Stimulated activated naive CD8-positive, alpha-beta T cell treated with anti-CD3 and anti-CD28 coated beads, Interleukin-15, Interleukin-2, amounts not matched to agents 100 ng/mL and 50 ng/mL, for 24 hours (primary cell): ENCODE measurements around the gene CCM2.

Source experiments
- H3K27ac Mint-ChIP-seq: one replicate; pipeline ENCODE4 v1.8.0; 2021; ENCODE audit warnings: mild to moderate bottlenecking, mixed read lengths
- H3K27me3 Mint-ChIP-seq: one replicate; pipeline ENCODE4 v1.8.0; 2021; ENCODE audit warnings: mixed read lengths
- H3K36me3 Mint-ChIP-seq: one replicate; pipeline ENCODE4 v1.8.0; 2021; ENCODE audit warnings: low read depth, mixed read lengths
- H3K4me1 Mint-ChIP-seq: one replicate; pipeline ENCODE4 v1.8.0; 2021; ENCODE audit warnings: low read depth, mixed read lengths
- H3K4me3 Mint-ChIP-seq: one replicate; pipeline ENCODE4 v1.8.0; 2021; ENCODE audit warnings: mild to moderate bottlenecking, mixed read lengths
- H3K9me3 Mint-ChIP-seq: one replicate; pipeline ENCODE4 v1.8.0; 2021; ENCODE audit warnings: mixed read lengths

Gene CCM2

GRCh38 chr7:45075871-45076796 lies 76.1 kb downstream of the CCM2 start:
- Mint-ChIP-seq H3K4me1 (no peaks in the 10 kb centered on the region), H3K9me3 (no peaks in the 10 kb centered on the region), H3K27ac (no peak overlapping the region), H3K36me3 (peaks cover 7% of the 10 kb centered on the region), H3K27me3 (no peaks in the 10 kb centered on the region), H3K4me3 (no peak overlapping the region)

GRCh38 chr7:45076946-45077345 lies 76.9 kb downstream of the CCM2 start:
- no peaks in the 10 kb centered on the region for H3K27me3 Mint-ChIP-seq
- H3K9me3 Mint-ChIP-seq, result no peaks in the 10 kb centered on the region
- H3K4me3 Mint-ChIP-seq, result no peak overlapping the region
- no peak overlapping the region for H3K27ac Mint-ChIP-seq
- H3K36me3 Mint-ChIP-seq, result peaks cover 7% of the 10 kb centered on the region
- no peaks in the 10 kb centered on the region for H3K4me1 Mint-ChIP-seq

GRCh38 chr7:45077579-45077978 lies 77.6 kb downstream of the CCM2 start:
- H3K9me3 Mint-ChIP-seq, result no peaks in the 10 kb centered on the region
- H3K36me3 Mint-ChIP-seq, result peaks cover 7% of the 10 kb centered on the region
- H3K4me1 Mint-ChIP-seq, result no peaks in the 10 kb centered on the region
- H3K27me3 Mint-ChIP-seq, result no peaks in the 10 kb centered on the region
- H3K4me3 Mint-ChIP-seq, result no peak overlapping the region
- H3K27ac Mint-ChIP-seq, result peak overlapping the region; percentile 40

- Mint-ChIP-seq H3K4me3 (no peak overlapping the region), H3K9me3 (no peaks in the 10 kb centered on the region), H3K36me3 (peaks cover 7% of the 10 kb centered on the region), H3K4me1 (no peaks in the 10 kb centered on the region), H3K27ac (peak overlapping the region; percentile 40), H3K27me3 (no peaks in the 10 kb centered on the region)
These were observed 78.2 kb downstream of the CCM2 start for GRCh38 chr7:45078125-45078681.

- Mint-ChIP-seq H3K27ac (no peak overlapping the region), H3K9me3 (no peaks in the 10 kb centered on the region), H3K36me3 (peaks cover under 1% of the 10 kb centered on the region), H3K27me3 (no peaks in the 10 kb centered on the region), H3K4me3 (no peak overlapping the region), H3K4me1 (no peaks in the 10 kb centered on the region)
These were observed 80.4 kb downstream of the CCM2 start for GRCh38 chr7:45080265-45080957.

GRCh38 chr7:45080958-45081669 lies 81.1 kb downstream of the CCM2 start:
- Mint-ChIP-seq H3K27me3 (no peaks in the 10 kb centered on the region), H3K9me3 (no peaks in the 10 kb centered on the region), H3K27ac (no peak overlapping the region), H3K4me1 (no peaks in the 10 kb centered on the region), H3K4me3 (no peak overlapping the region), H3K36me3 (no peaks in the 10 kb centered on the region)

- H3K4me1 Mint-ChIP-seq, result no peaks in the 10 kb centered on the region
- no peak overlapping the region for H3K4me3 Mint-ChIP-seq
- no peak overlapping the region for H3K27ac Mint-ChIP-seq
- no peaks in the 10 kb centered on the region for H3K27me3 Mint-ChIP-seq
- no peaks in the 10 kb centered on the region for H3K9me3 Mint-ChIP-seq
- H3K36me3 Mint-ChIP-seq, result no peaks in the 10 kb centered on the region
These were observed 81.6 kb downstream of the CCM2 start for GRCh38 chr7:45081670-45081974.

GRCh38 chr7:45082031-45082830 lies 82.2 kb downstream of the CCM2 start:
- Mint-ChIP-seq H3K9me3 (no peaks in the 10 kb centered on the region), H3K27me3 (no peaks in the 10 kb centered on the region), H3K4me3 (no peak overlapping the region), H3K4me1 (no peaks in the 10 kb centered on the region), H3K27ac (no peak overlapping the region), H3K36me3 (no peaks in the 10 kb centered on the region)

- Mint-ChIP-seq H3K9me3 (no peaks in the 10 kb centered on the region), H3K4me1 (no peaks in the 10 kb centered on the region), H3K4me3 (no peak overlapping the region), H3K27ac (no peak overlapping the region), H3K36me3 (no peaks in the 10 kb centered on the region), H3K27me3 (no peaks in the 10 kb centered on the region)
These were observed 82.9 kb downstream of the CCM2 start for GRCh38 chr7:45082831-45083331.

- H3K4me3 Mint-ChIP-seq, result no peak overlapping the region
- no peak overlapping the region for H3K27ac Mint-ChIP-seq
- H3K36me3 Mint-ChIP-seq, result no peaks in the 10 kb centered on the region
- peaks cover under 1% of the 10 kb centered on the region for H3K4me1 Mint-ChIP-seq
- H3K9me3 Mint-ChIP-seq, result no peaks in the 10 kb centered on the region
- H3K27me3 Mint-ChIP-seq, result peaks cover under 1% of the 10 kb centered on the region
These were observed 84.3 kb downstream of the CCM2 start for GRCh38 chr7:45084336-45084735.

GRCh38 chr7:45084901-45085618 lies 85.1 kb downstream of the CCM2 start:
- Mint-ChIP-seq H3K27me3 (peaks cover 7% of the 10 kb centered on the region), H3K4me1 (peaks cover 4% of the 10 kb centered on the region), H3K27ac (no peak overlapping the region)

GRCh38 chr7:45085619-45086200 lies 85.7 kb downstream of the CCM2 start:
- Mint-ChIP-seq H3K4me3 (no peak overlapping the region), H3K27ac (no peak overlapping the region), H3K9me3 (no peaks in the 10 kb centered on the region), H3K27me3 (peaks cover 7% of the 10 kb centered on the region), H3K4me1 (peaks cover 4% of the 10 kb centered on the region), H3K36me3 (no peaks in the 10 kb centered on the region)

More at GRCh38 chr7:45084901-45085618, 85.1 kb downstream of the CCM2 start:
- Mint-ChIP-seq H3K9me3 (no peaks in the 10 kb centered on the region), H3K36me3 (no peaks in the 10 kb centered on the region), H3K4me3 (no peak overlapping the region)

- Mint-ChIP-seq H3K27ac (no peak overlapping the region), H3K4me3 (no peak overlapping the region), H3K36me3 (no peaks in the 10 kb centered on the region), H3K4me1 (peaks cover 4% of the 10 kb centered on the region), H3K27me3 (peaks cover 7% of the 10 kb centered on the region), H3K9me3 (no peaks in the 10 kb centered on the region)
These were observed 86.5 kb downstream of the CCM2 start for GRCh38 chr7:45086331-45087065.
